H9 (cell line): ENCODE data around the gene TMEM17. TPM values are rescaled to one million over a fixed set of nuclear protein-coding genes. Genes with fewer than 3 reads are reported as not detected.

Experiments used
- DNase-seq: peaks from one replicate; pipeline ENCODE4 v3.0.0-alpha.2; 2017
- H2AFZ ChIP-seq: one replicate; pipeline ENCODE4 v1.6.1; 2013; ENCODE audit warnings: mild to moderate bottlenecking, low read length, control low read depth, moderate library complexity
- H2AK5ac ChIP-seq: 2 replicates; pipeline ENCODE4 v1.6.1; 2013; ENCODE audit warnings: low read length, control low read depth, mixed read lengths; ENCODE audit not compliant: insufficient read length
- H2BK120ac ChIP-seq: one replicate; pipeline ENCODE4 v1.6.1; 2013; ENCODE audit warnings: low read depth, mild to moderate bottlenecking, low read length, control low read depth, inconsistent platforms; ENCODE audit not compliant: poor library complexity, severe bottlenecking
- H2BK12ac ChIP-seq: 2 replicates; pipeline ENCODE4 v1.6.1; 2013; ENCODE audit warnings: low read length, control low read depth, mixed read lengths, low read depth; ENCODE audit not compliant: insufficient read length
- H2BK15ac ChIP-seq: 2 replicates; pipeline ENCODE4 v1.6.1; 2013; ENCODE audit warnings: low read depth, low read length, control low read depth
- H2BK20ac ChIP-seq: one replicate; pipeline ENCODE4 v1.6.1; 2013; ENCODE audit warnings: low read depth, mild to moderate bottlenecking, low read length, control low read depth, inconsistent platforms; ENCODE audit not compliant: poor library complexity, severe bottlenecking
- H2BK5ac ChIP-seq: 2 replicates; pipeline ENCODE4 v1.6.1; 2013; ENCODE audit warnings: low read length, control low read depth, mixed read lengths; ENCODE audit not compliant: insufficient read length
- H3K14ac ChIP-seq: 2 replicates; pipeline ENCODE4 v1.6.1; 2013; ENCODE audit warnings: low read length, control low read depth; ENCODE audit not compliant: insufficient read depth
- H3K18ac ChIP-seq: 2 replicates; pipeline ENCODE4 v1.6.1; 2013; ENCODE audit warnings: low read depth, mild to moderate bottlenecking, mixed read lengths, low read length, control low read depth; ENCODE audit not compliant: insufficient read length
- H3K23ac ChIP-seq: 2 replicates; pipeline ENCODE4 v1.6.1; 2013; ENCODE audit warnings: low read length, control low read depth, mixed read lengths, low read depth; ENCODE audit not compliant: insufficient read length
- H3K23me2 ChIP-seq: 2 replicates; pipeline ENCODE4 v1.6.1; 2013; ENCODE audit warnings: low read depth, mild to moderate bottlenecking, mixed read lengths, low read length, control low read depth; ENCODE audit not compliant: insufficient read length, poor library complexity, severe bottlenecking
- H3K27ac ChIP-seq: 2 replicates; pipeline ENCODE4 v1.5.1; 2013; ENCODE audit warnings: low read length, control low read depth, mixed read lengths, low read depth; ENCODE audit not compliant: insufficient read length
- H3K27me3 ChIP-seq: 2 replicates; pipeline ENCODE4 v1.6.1; 2013; ENCODE audit warnings: low read length, control low read depth, inconsistent platforms; ENCODE audit not compliant: insufficient read depth
- H3K4ac ChIP-seq: 2 replicates; pipeline ENCODE4 v1.6.1; 2013; ENCODE audit warnings: low read depth, mild to moderate bottlenecking, control low read depth, inconsistent platforms, low read length, moderate library complexity
- H3K4me1 ChIP-seq: 2 replicates; pipeline ENCODE4 v1.6.1; 2013; ENCODE audit warnings: low read length, control low read depth, inconsistent platforms; ENCODE audit not compliant: insufficient read depth
- H3K4me2 ChIP-seq: 2 replicates; pipeline ENCODE4 v1.6.1; 2013; ENCODE audit warnings: low read length, control low read depth, mixed read lengths; ENCODE audit not compliant: insufficient read length, insufficient read depth
- H3K56ac ChIP-seq: 2 replicates; pipeline ENCODE4 v1.6.1; 2013; ENCODE audit warnings: low read depth, mild to moderate bottlenecking, mixed read lengths, low read length, control low read depth; ENCODE audit not compliant: insufficient read length
- H3K79me1 ChIP-seq: 2 replicates; pipeline ENCODE4 v1.6.1; 2013; ENCODE audit warnings: low read depth, mild to moderate bottlenecking, moderate library complexity, low read length, control low read depth, inconsistent platforms; ENCODE audit not compliant: insufficient read depth, poor library complexity, severe bottlenecking
- H3K79me2 ChIP-seq: 2 replicates; pipeline ENCODE4 v1.6.1; 2013; ENCODE audit warnings: low read length, control low read depth, inconsistent platforms; ENCODE audit not compliant: insufficient read depth
- H3K9ac ChIP-seq: 2 replicates; pipeline ENCODE4 v1.6.1; 2013; ENCODE audit warnings: low read length, control low read depth, mixed read lengths; ENCODE audit not compliant: insufficient read length; ENCODE audit errors: extremely low read depth
- H3K9me3 ChIP-seq: one replicate; pipeline ENCODE4 v1.6.1; 2013; ENCODE audit warnings: low read depth, low read length, inconsistent platforms; ENCODE audit not compliant: control insufficient read depth
- H3T11ph ChIP-seq: one replicate; pipeline ENCODE4 v1.6.1; 2013; ENCODE audit warnings: mild to moderate bottlenecking, low read length, control low read depth, inconsistent platforms
- H4K20me1 ChIP-seq: one replicate; pipeline ENCODE4 v1.6.1; 2013; ENCODE audit not compliant: control insufficient read depth, insufficient read length, insufficient read depth
- H4K5ac ChIP-seq: 2 replicates; pipeline ENCODE4 v1.6.1; 2013; ENCODE audit warnings: low read depth, mild to moderate bottlenecking, mixed read lengths, low read length, control low read depth; ENCODE audit not compliant: insufficient read length
- H4K8ac ChIP-seq: replicated peaks from 2 replicates; pipeline ENCODE4 v1.6.1; 2013; ENCODE audit warnings: low read length, control low read depth, mixed read lengths, low read depth; ENCODE audit not compliant: insufficient read length
- H4K91ac ChIP-seq: 2 replicates; pipeline ENCODE4 v1.6.1; 2013; ENCODE audit warnings: low read depth, mild to moderate bottlenecking, moderate library complexity, mixed read lengths, low read length, control low read depth; ENCODE audit not compliant: insufficient read length
- H3K27ac Mint-ChIP-seq, 3 experiments: 2 replicates in 2 of 3; 3 replicates in 1 of 3; pipeline ENCODE4 v1.8.0; 2020 to 2021; ENCODE audit warnings: mixed read lengths in 3 of 3, mild to moderate bottlenecking in 1 of 3, moderate library complexity in 1 of 3
- H3K27me3 Mint-ChIP-seq: 2 replicates; pipeline ENCODE4 v1.8.0; 2021; ENCODE audit warnings: low read depth, mild to moderate bottlenecking, moderate library complexity, mixed read lengths
- H3K36me3 Mint-ChIP-seq, 3 experiments: 2 replicates in 2 of 3; 3 replicates in 1 of 3; pipeline ENCODE4 v1.8.0; 2020 to 2021; ENCODE audit warnings: low read depth in 3 of 3, mixed read lengths in 3 of 3; ENCODE audit not compliant: insufficient read depth in 1 of 3
- H3K4me1 Mint-ChIP-seq, 2 experiments: 2 replicates each; pipeline ENCODE4 v1.8.0; 2020; ENCODE audit warnings: mixed read lengths in 2 of 2
- H3K4me3 Mint-ChIP-seq, 2 experiments: 2 replicates in 1 of 2; 3 replicates in 1 of 2; pipeline ENCODE4 v1.8.0; 2020 to 2021; ENCODE audit warnings: mild to moderate bottlenecking in 2 of 2, mixed read lengths in 2 of 2, moderate library complexity in 1 of 2
- H3K9me3 Mint-ChIP-seq, 2 experiments: 2 replicates in 1 of 2; 3 replicates in 1 of 2; pipeline ENCODE4 v1.8.0; 2020; ENCODE audit warnings: mild to moderate bottlenecking in 2 of 2, mixed read lengths in 2 of 2, moderate library complexity in 1 of 2
- CTCF ChIP-seq: fragments of 200-600 bp; sonication (generic); conservative IDR thresholded peaks from 3 replicates; pipeline ENCODE4 v1.8.0; 2021; ENCODE audit warnings: antibody characterized with exemption, mild to moderate bottlenecking
- WGBS: extraction: QIAGEN DNeasy Blood & Tissue Kit; methylation state at CpG from one replicate; pipeline ENCODE4 v1.1.7; 2013; ENCODE audit warnings: missing lambda C conversion rate, low lambda C conversion rate, mixed read lengths; ENCODE audit not compliant: insufficient read length; ENCODE audit errors: extremely low coverage; 5-methylcytosine and 5-hydroxymethylcytosine counted together
- total RNA-seq: library from RNA; stranded (reverse); gene quantifications from 2 replicates; pipeline ENCODE4 v1.2.1, GENCODE V29; 2021

TMEM17 gene
- total RNA-seq, 1 experiment from 2014 or later, result 1.3 TPM

GRCh38 chr2:62501794-62502500 is 4.0 kb downstream of the TMEM17 start:
- Histone ChIP-seq H4K8ac (no peak overlapping the region), H3K9me3 (no peaks in the 10 kb centered on the region), H2BK20ac (no peak overlapping the region), H3K23ac (no peak overlapping the region), H3K79me1 (no peaks in the 10 kb centered on the region), H2AFZ (no peak overlapping the region), H3K79me2 (no peaks in the 10 kb centered on the region), H2BK5ac (no peak overlapping the region), H3K18ac (no peak overlapping the region), H3T11ph (no peak overlapping the region), H3K4ac (no peak overlapping the region), H3K27ac (no peak overlapping the region), H3K56ac (no peak overlapping the region), H2BK15ac (no peak overlapping the region), H4K91ac (no peak overlapping the region), H3K4me2 (no peak overlapping the region), H3K4me1 (peaks cover 2% of the 10 kb centered on the region; the same call in 1 of the 2 replicates), H4K20me1 (no peaks in the 10 kb centered on the region), H3K14ac (no peak overlapping the region), H2BK12ac (no peak overlapping the region), H2AK5ac (no peak overlapping the region), H3K9ac (no peak overlapping the region), H3K27me3 (no peaks in the 10 kb centered on the region), H3K23me2 (no peaks in the 10 kb centered on the region), H4K5ac (no peak overlapping the region), H2BK120ac (no peak overlapping the region)
- Mint-ChIP-seq H3K27ac (no peak overlapping the region), H3K4me3 (no peak overlapping the region), H3K36me3 (no peaks in the 10 kb centered on the region), H3K27me3 (no peaks in the 10 kb centered on the region), H3K4me1 (peaks cover 16 to 22% of the 10 kb centered on the region in 2 experiments), H3K9me3 (no peaks in the 10 kb centered on the region; a peak in 1 of 5 replicates)
- DNase-seq, result no peak
- WGBS, result no CpG with 5 or more reads among the region's 4 CpGs
- no peak for TF ChIP-seq CTCF
